ENCODE data around the gene VSIG10L2.

Gene VSIG10L2

DNA sequence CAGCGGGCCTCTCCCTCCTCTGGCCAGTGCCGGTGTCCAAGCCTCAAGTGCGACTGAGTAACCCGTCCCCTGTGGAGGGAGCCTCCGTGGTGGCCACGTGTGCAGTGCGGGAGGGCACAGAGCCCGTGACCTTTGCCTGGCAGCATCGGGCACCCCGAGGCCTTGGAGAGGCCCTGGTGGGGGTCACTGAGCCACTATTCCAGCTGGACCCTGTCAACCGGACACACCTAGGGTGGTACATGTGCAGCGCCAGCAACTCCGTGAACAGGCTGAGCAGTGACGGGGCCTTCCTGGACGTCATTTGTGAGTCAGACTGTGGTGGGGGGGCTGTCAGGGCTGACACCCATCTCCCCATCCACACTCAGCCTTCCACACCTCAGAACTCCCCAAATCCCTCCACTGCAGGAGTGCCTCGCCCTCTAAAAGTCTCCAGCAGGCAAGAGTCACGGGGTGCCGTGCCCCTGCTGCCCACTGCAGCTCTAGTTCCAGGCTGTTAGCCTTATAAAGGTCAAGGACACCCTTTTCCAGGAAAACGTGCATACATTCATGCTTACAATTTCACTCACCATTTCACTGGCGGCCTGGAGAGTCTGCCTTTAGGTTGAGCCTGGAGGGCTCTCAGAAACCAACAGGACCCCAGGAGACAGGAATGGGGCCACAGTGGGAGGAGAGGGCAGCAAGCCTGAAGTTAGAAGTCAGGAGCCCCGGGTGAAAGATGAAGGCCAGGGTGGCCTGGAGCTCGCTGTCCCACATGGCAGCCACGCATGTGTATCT is 2.6 kb downstream of the VSIG10L2 start:
- Histone ChIP-seq H3K9me3 (ENCODE audit: control insufficient read depth in 2 of 2, low read length in 2 of 2) (no peaks in the 10 kb centered on the region), H3K36me3 (ENCODE audit: control insufficient read depth in 2 of 2, insufficient read depth in 2 of 2, low read length in 2 of 2) (no peaks in the 10 kb centered on the region), H3K4me1 (ENCODE audit: control insufficient read depth, insufficient read depth, low read length) (peaks cover 29% of the 10 kb centered on the region), H3K4me3 (ENCODE audit: low read length in 2 of 2) (no peak overlapping the region), H3K27me3 (ENCODE audit: control insufficient read depth in 1 of 2, insufficient read depth in 2 of 2, low read length in 2 of 2) (no peaks in the 10 kb centered on the region), H3K9ac (ENCODE audit: low read length in 2 of 2) (no peak overlapping the region), H3K27ac (ENCODE audit: low read length) (no peak overlapping the region)

GRCh38 chr11:125949271-125950177 is 3.7 kb downstream of the VSIG10L2 start:
- no peaks in the 10 kb centered on the region for H3K9me3 ChIP-seq (ENCODE audit: control insufficient read depth in 2 of 2, low read length in 2 of 2)
- peaks cover 32% of the 10 kb centered on the region for H3K4me1 ChIP-seq (ENCODE audit: control insufficient read depth, insufficient read depth, low read length)
- H3K9ac ChIP-seq (ENCODE audit: low read length in 2 of 2) = no peak overlapping the region
- no peak overlapping the region for H3K27ac ChIP-seq (ENCODE audit: low read length)
- no peaks in the 10 kb centered on the region for H3K36me3 ChIP-seq (ENCODE audit: control insufficient read depth in 2 of 2, insufficient read depth in 2 of 2, low read length in 2 of 2)
- H3K27me3 ChIP-seq (ENCODE audit: control insufficient read depth in 1 of 2, insufficient read depth in 2 of 2, low read length in 2 of 2) = no peaks in the 10 kb centered on the region
- H3K4me3 ChIP-seq (ENCODE audit: low read length in 2 of 2) = no peak overlapping the region

- no peak overlapping the region for H3K9ac ChIP-seq (ENCODE audit: low read length in 2 of 2)
- H3K9me3 ChIP-seq (ENCODE audit: control insufficient read depth in 2 of 2, low read length in 2 of 2) = no peaks in the 10 kb centered on the region
- H3K4me1 ChIP-seq (ENCODE audit: control insufficient read depth, insufficient read depth, low read length) = peaks cover 32% of the 10 kb centered on the region
- no peaks in the 10 kb centered on the region for H3K36me3 ChIP-seq (ENCODE audit: control insufficient read depth in 2 of 2, insufficient read depth in 2 of 2, low read length in 2 of 2)
- H3K27me3 ChIP-seq (ENCODE audit: control insufficient read depth in 1 of 2, insufficient read depth in 2 of 2, low read length in 2 of 2) = no peaks in the 10 kb centered on the region
- no peak overlapping the region for H3K4me3 ChIP-seq (ENCODE audit: low read length in 2 of 2)
- no peak overlapping the region for H3K27ac ChIP-seq (ENCODE audit: low read length)
Observed at GRCh38 chr11:125950178-125950490, 4.3 kb downstream of the VSIG10L2 start.

GRCh38 chr11:125950696-125951651 is 5.1 kb downstream of the VSIG10L2 start:
- Histone ChIP-seq H3K9ac (ENCODE audit: low read length in 2 of 2) (no peak overlapping the region), H3K36me3 (ENCODE audit: control insufficient read depth in 2 of 2, insufficient read depth in 2 of 2, low read length in 2 of 2) (peaks cover under 1 to 6% of the 10 kb centered on the region in 2 donors), H3K9me3 (ENCODE audit: control insufficient read depth in 2 of 2, low read length in 2 of 2) (no peaks in the 10 kb centered on the region), H3K27ac (ENCODE audit: low read length) (peak overlapping the region; percentile 62), H3K27me3 (ENCODE audit: control insufficient read depth in 1 of 2, insufficient read depth in 2 of 2, low read length in 2 of 2) (no peaks in the 10 kb centered on the region), H3K4me1 (ENCODE audit: control insufficient read depth, insufficient read depth, low read length) (peaks cover 32% of the 10 kb centered on the region), H3K4me3 (ENCODE audit: low read length in 2 of 2) (peak overlapping the region in 1 of 2 donors; percentile 29)

GRCh38 chr11:125951731-125952130 is 5.9 kb downstream of the VSIG10L2 start:
- Histone ChIP-seq H3K9me3 (ENCODE audit: control insufficient read depth in 2 of 2, low read length in 2 of 2) (no peaks in the 10 kb centered on the region), H3K36me3 (ENCODE audit: control insufficient read depth in 2 of 2, insufficient read depth in 2 of 2, low read length in 2 of 2) (peaks cover 4 to 8% of the 10 kb centered on the region in 2 donors), H3K27ac (ENCODE audit: low read length) (peak overlapping the region; percentile 62), H3K4me3 (ENCODE audit: low read length in 2 of 2) (peak overlapping the region in 1 of 2 donors; percentile 29), H3K9ac (ENCODE audit: low read length in 2 of 2) (no peak overlapping the region), H3K4me1 (ENCODE audit: control insufficient read depth, insufficient read depth, low read length) (peaks cover 35% of the 10 kb centered on the region), H3K27me3 (ENCODE audit: control insufficient read depth in 1 of 2, insufficient read depth in 2 of 2, low read length in 2 of 2) (no peaks in the 10 kb centered on the region)

DNA sequence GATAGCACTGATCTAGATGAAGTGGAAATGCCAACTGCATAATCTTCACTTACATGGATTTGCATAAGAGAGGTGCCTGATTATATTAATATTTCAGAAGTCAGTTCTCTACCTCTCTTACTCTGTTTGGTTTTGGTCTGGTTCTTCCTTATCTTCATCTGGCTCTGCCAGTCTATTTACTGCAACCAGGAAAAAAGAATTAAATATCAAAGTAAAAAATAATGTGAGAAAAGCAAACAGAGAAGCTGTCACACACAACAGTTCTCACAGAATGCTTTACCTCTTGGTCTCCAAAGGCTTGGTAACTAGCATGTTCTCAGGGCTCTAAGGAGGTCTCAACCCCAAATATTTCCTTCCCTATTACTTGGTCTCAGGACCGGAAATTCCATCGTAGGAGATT is 6.7 kb downstream of the VSIG10L2 start:
- Histone ChIP-seq H3K27me3 (ENCODE audit: control insufficient read depth in 1 of 2, insufficient read depth in 2 of 2, low read length in 2 of 2) (no peaks in the 10 kb centered on the region), H3K36me3 (ENCODE audit: control insufficient read depth in 2 of 2, insufficient read depth in 2 of 2, low read length in 2 of 2) (peaks cover 7 to 8% of the 10 kb centered on the region in 2 donors), H3K4me3 (ENCODE audit: low read length in 2 of 2) (peak overlapping the region in 1 of 2 donors; percentile 4), H3K9ac (ENCODE audit: low read length in 2 of 2) (no peak overlapping the region), H3K4me1 (ENCODE audit: control insufficient read depth, insufficient read depth, low read length) (peaks cover 35% of the 10 kb centered on the region), H3K9me3 (ENCODE audit: control insufficient read depth in 2 of 2, low read length in 2 of 2) (no peaks in the 10 kb centered on the region), H3K27ac (ENCODE audit: low read length) (no peak overlapping the region)

DNA sequence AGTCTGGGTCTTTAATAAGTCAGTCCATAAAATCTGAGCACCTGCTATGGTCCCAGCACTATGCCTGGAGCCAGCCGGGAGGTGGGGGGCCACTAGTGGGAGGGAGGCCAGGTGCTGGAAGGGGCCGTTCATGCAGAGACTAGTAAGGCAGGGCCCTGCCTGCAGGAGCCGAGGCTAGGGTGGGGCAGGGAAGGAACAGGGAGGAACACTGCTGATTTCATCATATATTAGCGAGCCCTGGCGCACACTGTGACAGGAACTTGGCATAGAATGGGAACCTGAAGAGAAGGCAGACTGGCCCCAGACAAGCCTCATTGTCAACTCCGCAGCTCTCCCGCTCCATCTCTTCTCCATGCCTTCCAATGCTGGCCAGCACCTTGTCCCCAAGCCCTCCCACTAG is 7.1 kb downstream of the VSIG10L2 start:
- Histone ChIP-seq H3K36me3 (ENCODE audit: control insufficient read depth in 2 of 2, insufficient read depth in 2 of 2, low read length in 2 of 2) (peaks cover 11 to 12% of the 10 kb centered on the region in 2 donors), H3K9ac (ENCODE audit: low read length in 2 of 2) (no peak overlapping the region), H3K27me3 (ENCODE audit: control insufficient read depth in 1 of 2, insufficient read depth in 2 of 2, low read length in 2 of 2) (no peaks in the 10 kb centered on the region), H3K4me3 (ENCODE audit: low read length in 2 of 2) (peak overlapping the region in 1 of 2 donors; percentile 4), H3K27ac (ENCODE audit: low read length) (no peak overlapping the region), H3K9me3 (ENCODE audit: control insufficient read depth in 2 of 2, low read length in 2 of 2) (no peaks in the 10 kb centered on the region), H3K4me1 (ENCODE audit: control insufficient read depth, insufficient read depth, low read length) (peaks cover 35% of the 10 kb centered on the region)

GRCh38 chr11:125953401-125953935 is 7.6 kb downstream of the VSIG10L2 start:
- H3K27me3 ChIP-seq (ENCODE audit: control insufficient read depth in 1 of 2, insufficient read depth in 2 of 2, low read length in 2 of 2) = no peaks in the 10 kb centered on the region
- no peak overlapping the region for H3K9ac ChIP-seq (ENCODE audit: low read length in 2 of 2)
- peaks cover 35% of the 10 kb centered on the region for H3K4me1 ChIP-seq (ENCODE audit: control insufficient read depth, insufficient read depth, low read length)
- peaks cover 14% of the 10 kb centered on the region in 2 donors for H3K36me3 ChIP-seq (ENCODE audit: control insufficient read depth in 2 of 2, insufficient read depth in 2 of 2, low read length in 2 of 2)
- H3K9me3 ChIP-seq (ENCODE audit: control insufficient read depth in 2 of 2, low read length in 2 of 2) = no peaks in the 10 kb centered on the region
- no peak overlapping the region for H3K27ac ChIP-seq (ENCODE audit: low read length)
- peak overlapping the region in 1 of 2 donors; percentile 4 for H3K4me3 ChIP-seq (ENCODE audit: low read length in 2 of 2)

DNA sequence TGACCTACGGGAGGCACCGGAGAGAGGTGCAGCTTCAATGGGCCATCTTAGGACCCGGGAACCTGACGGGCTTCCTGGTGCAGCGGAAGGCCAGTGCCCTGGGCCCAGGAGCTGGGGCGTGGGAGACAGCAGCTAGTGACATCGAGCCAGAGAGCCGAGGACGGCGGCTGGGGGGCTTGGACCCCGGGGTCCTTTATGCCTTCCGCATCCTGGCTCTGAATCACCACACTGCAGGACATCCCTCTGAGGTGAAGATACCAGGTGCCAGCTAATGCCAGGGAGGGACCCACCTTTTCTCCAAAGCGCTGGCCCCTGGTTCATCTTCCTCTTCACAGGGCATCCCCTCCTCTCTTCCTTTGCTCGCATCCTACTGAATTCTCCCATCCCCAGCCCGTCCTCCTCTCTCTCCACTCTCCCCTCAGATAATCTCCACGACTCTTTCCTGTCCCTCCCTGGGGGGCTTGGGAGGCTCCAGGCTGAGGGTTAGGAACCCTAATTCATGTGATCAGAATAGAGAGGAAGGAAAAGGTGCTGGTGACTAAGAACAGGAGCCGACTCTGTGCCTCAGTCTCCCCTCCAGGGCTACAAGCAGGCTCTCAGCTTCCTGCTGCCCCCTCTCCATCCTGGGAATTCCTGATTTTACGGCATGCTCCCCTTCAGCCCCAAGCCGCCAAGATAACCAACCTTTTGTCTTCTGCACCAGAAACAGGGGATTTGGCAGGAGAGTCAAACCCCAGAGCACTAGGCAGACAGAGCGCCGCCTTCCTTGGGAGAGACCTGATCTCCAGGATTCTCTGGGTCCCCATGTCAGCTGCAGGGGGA is 8.5 kb downstream of the VSIG10L2 start:
- peaks cover 14% of the 10 kb centered on the region in 2 donors for H3K36me3 ChIP-seq (ENCODE audit: control insufficient read depth in 2 of 2, insufficient read depth in 2 of 2, low read length in 2 of 2)
- H3K27me3 ChIP-seq (ENCODE audit: control insufficient read depth in 1 of 2, insufficient read depth in 2 of 2, low read length in 2 of 2) = no peaks in the 10 kb centered on the region
- H3K27ac ChIP-seq (ENCODE audit: low read length) = no peak overlapping the region
- no peak overlapping the region for H3K4me3 ChIP-seq (ENCODE audit: low read length in 2 of 2)
- H3K4me1 ChIP-seq (ENCODE audit: control insufficient read depth, insufficient read depth, low read length) = peaks cover 35% of the 10 kb centered on the region
- no peaks in the 10 kb centered on the region for H3K9me3 ChIP-seq (ENCODE audit: control insufficient read depth in 2 of 2, low read length in 2 of 2)
- H3K9ac ChIP-seq (ENCODE audit: low read length in 2 of 2) = no peak overlapping the region
